Activated naive CD4-positive, alpha-beta T cell treated with anti-CD3 and anti-CD28 coated beads, Interleukin-2, amount 50 U/mL, for 72 hours (primary cell): Measurements from ENCODE around the gene EPS15. TPM values are rescaled to one million over a fixed set of nuclear protein-coding genes. Genes with fewer than 3 reads are reported as not detected.
A peak's percentile ranks its signal among the peaks of the same experiment; 100 is the strongest.
"Not testable (repeated sequence)": the region's sequence is repeated elsewhere in the genome, so short reads cannot be mapped to it uniquely, and the experiment has no call there.

Source experiments
- ATAC-seq, 2 donors: fragments of 150-1000 bp; cut with Tn5 transposase; 2 replicates each; pipeline ENCODE4 v1.10.0; 2021; ENCODE audit warnings: mild to moderate bottlenecking in 2 of 2, moderate library complexity in 2 of 2
- DNase-seq, 2 donors: peaks; one replicate each; pipeline ENCODE4 v3.0.0; 2021 to 2022; ENCODE audit warnings: low spot score in 2 of 2
- H3K27ac Mint-ChIP-seq, 2 donors: one replicate each; pipeline ENCODE4 v1.8.0; 2022; ENCODE audit warnings: mild to moderate bottlenecking in 2 of 2, mixed read lengths in 2 of 2
- H3K36me3 Mint-ChIP-seq, 2 donors: one replicate each; pipeline ENCODE4 v1.8.0; 2022; ENCODE audit warnings: mixed read lengths in 2 of 2
- H3K9me3 Mint-ChIP-seq, 2 donors: one replicate each; pipeline ENCODE4 v1.8.0; 2022; ENCODE audit warnings: mixed read lengths in 2 of 2
- total RNA-seq, 2 donors: library from RNA; stranded (reverse); gene quantifications; one replicate each; pipeline ENCODE4 v1.2.3, GENCODE V29; 2022

EPS15 gene
- total RNA-seq, 2 donors from 2014 or later, result 56.4 to 59.9 TPM

GRCh38 chr1:51462289-51462688, 56.8 kb downstream of the EPS15 start:
- DNase-seq, ATAC-seq: not testable (repeated sequence)
- H3K27ac Mint-ChIP-seq, result peak overlapping the region in 1 of 2 donors; percentile 66

GRCh38 chr1:51454554-51454953, 64.5 kb downstream of the EPS15 start:
- H3K36me3 Mint-ChIP-seq, result no peaks in the 10 kb centered on the region
- no peaks in the 10 kb centered on the region for H3K9me3 Mint-ChIP-seq
- H3K27ac Mint-ChIP-seq, result no peak overlapping the region
- ATAC-seq (no peak), DNase-seq (no peak)

More at GRCh38 chr1:51462289-51462688, 56.8 kb downstream of the EPS15 start:
- peaks cover 0 to 10% of the 10 kb centered on the region in 2 donors for H3K36me3 Mint-ChIP-seq
- not testable (repeated sequence) for H3K9me3 Mint-ChIP-seq

GRCh38 chr1:51453010-51453409, 66.1 kb downstream of the EPS15 start:
- ATAC-seq, result no peak
- Mint-ChIP-seq H3K9me3 (no peaks in the 10 kb centered on the region), H3K27ac (no peak overlapping the region), H3K36me3 (no peaks in the 10 kb centered on the region)
- DNase-seq, result no peak

- H3K9me3 Mint-ChIP-seq, H3K36me3 Mint-ChIP-seq, DNase-seq, ATAC-seq: not testable (repeated sequence)
- peak overlapping the region in 1 of 2 donors; percentile 40 for H3K27ac Mint-ChIP-seq
Observed at GRCh38 chr1:51448844-51449454, 70.1 kb downstream of the EPS15 start.

GRCh38 chr1:51445351-51446090, 73.5 kb downstream of the EPS15 start:
- ATAC-seq, result no peak
- Mint-ChIP-seq H3K36me3 (no peaks in the 10 kb centered on the region), H3K9me3 (no peaks in the 10 kb centered on the region), H3K27ac (no peak overlapping the region)
- DNase-seq, result no peak

GRCh38 chr1:51444534-51445192, 74.4 kb downstream of the EPS15 start:
- H3K27ac Mint-ChIP-seq, result peak overlapping the region in 1 of 2 donors; percentile 34
- no peak for DNase-seq
- no peaks in the 10 kb centered on the region for H3K9me3 Mint-ChIP-seq
- H3K36me3 Mint-ChIP-seq, result no peaks in the 10 kb centered on the region
- peak in 1 of 2 donors; percentile 69 for ATAC-seq

GRCh38 chr1:51444096-51444495, 75.0 kb downstream of the EPS15 start:
- Mint-ChIP-seq H3K9me3 (no peaks in the 10 kb centered on the region), H3K27ac (no peak overlapping the region), H3K36me3 (peaks cover 0 to under 1% of the 10 kb centered on the region in 2 donors)
- DNase-seq, result no peak
- ATAC-seq, result peak; percentile 26 to 74

- Mint-ChIP-seq H3K36me3 (peaks cover 0 to 5% of the 10 kb centered on the region in 2 donors), H3K27ac (no peak overlapping the region)
Observed at GRCh38 chr1:51443555-51443954, 75.5 kb downstream of the EPS15 start.

GRCh38 chr1:51442616-51443015, 76.5 kb downstream of the EPS15 start:
- H3K9me3 Mint-ChIP-seq, result no peaks in the 10 kb centered on the region
- DNase-seq, result no peak
- peaks cover 0 to 5% of the 10 kb centered on the region in 2 donors for H3K36me3 Mint-ChIP-seq
- H3K27ac Mint-ChIP-seq, result no peak overlapping the region
- peak in 1 of 2 donors; percentile 41 for ATAC-seq

More at GRCh38 chr1:51443555-51443954, 75.5 kb downstream of the EPS15 start:
- DNase-seq (no peak), ATAC-seq (no peak)
- no peaks in the 10 kb centered on the region for H3K9me3 Mint-ChIP-seq

GRCh38 chr1:51442198-51442597, 76.9 kb downstream of the EPS15 start:
- ATAC-seq, result no peak
- Mint-ChIP-seq H3K27ac (no peak overlapping the region), H3K36me3 (peaks cover 0 to 5% of the 10 kb centered on the region in 2 donors)

GRCh38 chr1:51439895-51440294, 79.2 kb downstream of the EPS15 start:
- no peak overlapping the region for H3K27ac Mint-ChIP-seq
- no peaks in the 10 kb centered on the region for H3K9me3 Mint-ChIP-seq
- no peak for ATAC-seq
- H3K36me3 Mint-ChIP-seq, result peaks cover 4 to 5% of the 10 kb centered on the region in 2 donors
- DNase-seq, result no peak

More at GRCh38 chr1:51442198-51442597, 76.9 kb downstream of the EPS15 start:
- no peak for DNase-seq
- no peaks in the 10 kb centered on the region for H3K9me3 Mint-ChIP-seq

GRCh38 chr1:51439053-51439452, 80.0 kb downstream of the EPS15 start:
- Mint-ChIP-seq H3K9me3 (no peaks in the 10 kb centered on the region), H3K36me3 (peaks cover 4 to 11% of the 10 kb centered on the region in 2 donors), H3K27ac (no peak overlapping the region)
- DNase-seq (no peak), ATAC-seq (no peak)

GRCh38 chr1:51437391-51437790, 81.7 kb downstream of the EPS15 start:
- H3K27ac Mint-ChIP-seq, DNase-seq, H3K9me3 Mint-ChIP-seq, ATAC-seq: not testable (repeated sequence)
- peaks cover 4 to 20% of the 10 kb centered on the region in 2 donors for H3K36me3 Mint-ChIP-seq

GRCh38 chr1:51435878-51436277, 83.2 kb downstream of the EPS15 start:
- ATAC-seq (no peak), DNase-seq (no peak)
- peak overlapping the region in 1 of 2 donors; percentile 7 for H3K27ac Mint-ChIP-seq
- peaks cover 4 to 20% of the 10 kb centered on the region in 2 donors for H3K36me3 Mint-ChIP-seq
- no peaks in the 10 kb centered on the region for H3K9me3 Mint-ChIP-seq

GRCh38 chr1:51433972-51434510, 85.0 kb downstream of the EPS15 start:
- H3K36me3 Mint-ChIP-seq, result peaks cover 4 to 25% of the 10 kb centered on the region in 2 donors
- ATAC-seq, result no peak
- H3K9me3 Mint-ChIP-seq, result no peaks in the 10 kb centered on the region
- H3K27ac Mint-ChIP-seq, result peak overlapping the region in 1 of 2 donors; percentile 35
- no peak for DNase-seq

- ATAC-seq (no peak), DNase-seq (no peak)
- Mint-ChIP-seq H3K36me3 (peaks cover 4 to 23% of the 10 kb centered on the region in 2 donors), H3K9me3 (no peaks in the 10 kb centered on the region), H3K27ac (peak overlapping the region in 1 of 2 donors; percentile 35)
Observed at GRCh38 chr1:51433269-51433971, 85.6 kb downstream of the EPS15 start.
